ENCODE measurements around the gene KCNJ2.

DNA sequence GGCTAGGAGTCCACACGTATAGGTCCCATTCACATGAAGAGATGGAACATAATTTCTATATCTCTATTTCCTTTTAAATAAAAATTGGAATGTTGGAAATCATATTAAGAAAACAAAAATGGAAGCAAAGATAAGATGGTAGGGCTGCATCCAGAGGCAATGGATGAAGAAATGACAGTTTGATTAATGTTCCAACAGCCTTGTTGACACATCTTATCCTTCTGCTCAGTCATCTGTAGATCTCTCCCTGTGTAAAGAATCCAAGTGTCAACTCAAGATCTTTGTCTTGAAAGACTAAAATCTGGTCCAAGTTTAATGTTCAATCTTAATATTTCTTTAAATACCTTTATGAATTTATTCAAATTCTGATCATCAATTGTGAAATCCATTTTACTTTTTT lies 7.8 kb upstream of the KCNJ2 start:
- TF ChIP-seq, protein P1, sequence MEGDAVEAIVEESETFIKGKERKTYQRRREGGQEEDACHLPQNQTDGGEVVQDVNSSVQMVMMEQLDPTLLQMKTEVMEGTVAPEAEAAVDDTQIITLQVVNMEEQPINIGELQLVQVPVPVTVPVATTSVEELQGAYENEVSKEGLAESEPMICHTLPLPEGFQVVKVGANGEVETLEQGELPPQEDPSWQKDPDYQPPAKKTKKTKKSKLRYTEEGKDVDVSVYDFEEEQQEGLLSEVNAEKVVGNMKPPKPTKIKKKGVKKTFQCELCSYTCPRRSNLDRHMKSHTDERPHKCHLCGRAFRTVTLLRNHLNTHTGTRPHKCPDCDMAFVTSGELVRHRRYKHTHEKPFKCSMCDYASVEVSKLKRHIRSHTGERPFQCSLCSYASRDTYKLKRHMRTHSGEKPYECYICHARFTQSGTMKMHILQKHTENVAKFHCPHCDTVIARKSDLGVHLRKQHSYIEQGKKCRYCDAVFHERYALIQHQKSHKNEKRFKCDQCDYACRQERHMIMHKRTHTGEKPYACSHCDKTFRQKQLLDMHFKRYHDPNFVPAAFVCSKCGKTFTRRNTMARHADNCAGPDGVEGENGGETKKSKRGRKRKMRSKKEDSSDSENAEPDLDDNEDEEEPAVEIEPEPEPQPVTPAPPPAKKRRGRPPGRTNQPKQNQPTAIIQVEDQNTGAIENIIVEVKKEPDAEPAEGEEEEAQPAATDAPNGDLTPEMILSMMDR (IDR thresholded peaks at IDR 0.05), result no peak
- no peak for TF ChIP-seq POLR2A (IDR thresholded peaks at IDR 0.05)

All from thyroid gland (tissue), 4 donors.